H9 (cell line): ENCODE results near the gene TMED8. TPM values are rescaled to one million over a fixed set of nuclear protein-coding genes. Genes with fewer than 3 reads are reported as not detected.
A peak's percentile ranks its signal among the peaks of the same experiment; 100 is the strongest.

Experiments used
- DNase-seq: peaks from one replicate; pipeline ENCODE4 v3.0.0-alpha.2; 2017
- H2AFZ ChIP-seq: one replicate; pipeline ENCODE4 v1.6.1; 2013; ENCODE audit warnings: mild to moderate bottlenecking, low read length, control low read depth, moderate library complexity
- H2AK5ac ChIP-seq: 2 replicates; pipeline ENCODE4 v1.6.1; 2013; ENCODE audit warnings: low read length, control low read depth, mixed read lengths; ENCODE audit not compliant: insufficient read length
- H2BK120ac ChIP-seq: one replicate; pipeline ENCODE4 v1.6.1; 2013; ENCODE audit warnings: low read depth, mild to moderate bottlenecking, low read length, control low read depth, inconsistent platforms; ENCODE audit not compliant: poor library complexity, severe bottlenecking
- H2BK12ac ChIP-seq: 2 replicates; pipeline ENCODE4 v1.6.1; 2013; ENCODE audit warnings: low read length, control low read depth, mixed read lengths, low read depth; ENCODE audit not compliant: insufficient read length
- H2BK15ac ChIP-seq: 2 replicates; pipeline ENCODE4 v1.6.1; 2013; ENCODE audit warnings: low read depth, low read length, control low read depth
- H2BK20ac ChIP-seq: one replicate; pipeline ENCODE4 v1.6.1; 2013; ENCODE audit warnings: low read depth, mild to moderate bottlenecking, low read length, control low read depth, inconsistent platforms; ENCODE audit not compliant: poor library complexity, severe bottlenecking
- H2BK5ac ChIP-seq: 2 replicates; pipeline ENCODE4 v1.6.1; 2013; ENCODE audit warnings: low read length, control low read depth, mixed read lengths; ENCODE audit not compliant: insufficient read length
- H3K14ac ChIP-seq: 2 replicates; pipeline ENCODE4 v1.6.1; 2013; ENCODE audit warnings: low read length, control low read depth; ENCODE audit not compliant: insufficient read depth
- H3K18ac ChIP-seq: 2 replicates; pipeline ENCODE4 v1.6.1; 2013; ENCODE audit warnings: low read depth, mild to moderate bottlenecking, mixed read lengths, low read length, control low read depth; ENCODE audit not compliant: insufficient read length
- H3K23ac ChIP-seq: 2 replicates; pipeline ENCODE4 v1.6.1; 2013; ENCODE audit warnings: low read length, control low read depth, mixed read lengths, low read depth; ENCODE audit not compliant: insufficient read length
- H3K23me2 ChIP-seq: 2 replicates; pipeline ENCODE4 v1.6.1; 2013; ENCODE audit warnings: low read depth, mild to moderate bottlenecking, mixed read lengths, low read length, control low read depth; ENCODE audit not compliant: insufficient read length, poor library complexity, severe bottlenecking
- H3K27ac ChIP-seq: 2 replicates; pipeline ENCODE4 v1.5.1; 2013; ENCODE audit warnings: low read length, control low read depth, mixed read lengths, low read depth; ENCODE audit not compliant: insufficient read length
- H3K27me3 ChIP-seq: 2 replicates; pipeline ENCODE4 v1.6.1; 2013; ENCODE audit warnings: low read length, control low read depth, inconsistent platforms; ENCODE audit not compliant: insufficient read depth
- H3K4ac ChIP-seq: 2 replicates; pipeline ENCODE4 v1.6.1; 2013; ENCODE audit warnings: low read depth, mild to moderate bottlenecking, control low read depth, inconsistent platforms, low read length, moderate library complexity
- H3K4me1 ChIP-seq: 2 replicates; pipeline ENCODE4 v1.6.1; 2013; ENCODE audit warnings: low read length, control low read depth, inconsistent platforms; ENCODE audit not compliant: insufficient read depth
- H3K4me2 ChIP-seq: 2 replicates; pipeline ENCODE4 v1.6.1; 2013; ENCODE audit warnings: low read length, control low read depth, mixed read lengths; ENCODE audit not compliant: insufficient read length, insufficient read depth
- H3K56ac ChIP-seq: 2 replicates; pipeline ENCODE4 v1.6.1; 2013; ENCODE audit warnings: low read depth, mild to moderate bottlenecking, mixed read lengths, low read length, control low read depth; ENCODE audit not compliant: insufficient read length
- H3K79me1 ChIP-seq: 2 replicates; pipeline ENCODE4 v1.6.1; 2013; ENCODE audit warnings: low read depth, mild to moderate bottlenecking, moderate library complexity, low read length, control low read depth, inconsistent platforms; ENCODE audit not compliant: insufficient read depth, poor library complexity, severe bottlenecking
- H3K79me2 ChIP-seq: 2 replicates; pipeline ENCODE4 v1.6.1; 2013; ENCODE audit warnings: low read length, control low read depth, inconsistent platforms; ENCODE audit not compliant: insufficient read depth
- H3K9ac ChIP-seq: 2 replicates; pipeline ENCODE4 v1.6.1; 2013; ENCODE audit warnings: low read length, control low read depth, mixed read lengths; ENCODE audit not compliant: insufficient read length; ENCODE audit errors: extremely low read depth
- H3K9me3 ChIP-seq: one replicate; pipeline ENCODE4 v1.6.1; 2013; ENCODE audit warnings: low read depth, low read length, inconsistent platforms; ENCODE audit not compliant: control insufficient read depth
- H3T11ph ChIP-seq: one replicate; pipeline ENCODE4 v1.6.1; 2013; ENCODE audit warnings: mild to moderate bottlenecking, low read length, control low read depth, inconsistent platforms
- H4K20me1 ChIP-seq: one replicate; pipeline ENCODE4 v1.6.1; 2013; ENCODE audit not compliant: control insufficient read depth, insufficient read length, insufficient read depth
- H4K5ac ChIP-seq: 2 replicates; pipeline ENCODE4 v1.6.1; 2013; ENCODE audit warnings: low read depth, mild to moderate bottlenecking, mixed read lengths, low read length, control low read depth; ENCODE audit not compliant: insufficient read length
- H4K8ac ChIP-seq: replicated peaks from 2 replicates; pipeline ENCODE4 v1.6.1; 2013; ENCODE audit warnings: low read length, control low read depth, mixed read lengths, low read depth; ENCODE audit not compliant: insufficient read length
- H4K91ac ChIP-seq: 2 replicates; pipeline ENCODE4 v1.6.1; 2013; ENCODE audit warnings: low read depth, mild to moderate bottlenecking, moderate library complexity, mixed read lengths, low read length, control low read depth; ENCODE audit not compliant: insufficient read length
- H3K27ac Mint-ChIP-seq, 3 experiments: 2 replicates in 2 of 3; 3 replicates in 1 of 3; pipeline ENCODE4 v1.8.0; 2020 to 2021; ENCODE audit warnings: mixed read lengths in 3 of 3, mild to moderate bottlenecking in 1 of 3, moderate library complexity in 1 of 3
- H3K27me3 Mint-ChIP-seq: 2 replicates; pipeline ENCODE4 v1.8.0; 2021; ENCODE audit warnings: low read depth, mild to moderate bottlenecking, moderate library complexity, mixed read lengths
- H3K36me3 Mint-ChIP-seq, 3 experiments: 2 replicates in 2 of 3; 3 replicates in 1 of 3; pipeline ENCODE4 v1.8.0; 2020 to 2021; ENCODE audit warnings: low read depth in 3 of 3, mixed read lengths in 3 of 3; ENCODE audit not compliant: insufficient read depth in 1 of 3
- H3K4me1 Mint-ChIP-seq, 2 experiments: 2 replicates each; pipeline ENCODE4 v1.8.0; 2020; ENCODE audit warnings: mixed read lengths in 2 of 2
- H3K4me3 Mint-ChIP-seq, 2 experiments: 2 replicates in 1 of 2; 3 replicates in 1 of 2; pipeline ENCODE4 v1.8.0; 2020 to 2021; ENCODE audit warnings: mild to moderate bottlenecking in 2 of 2, mixed read lengths in 2 of 2, moderate library complexity in 1 of 2
- H3K9me3 Mint-ChIP-seq, 2 experiments: 2 replicates in 1 of 2; 3 replicates in 1 of 2; pipeline ENCODE4 v1.8.0; 2020; ENCODE audit warnings: mild to moderate bottlenecking in 2 of 2, mixed read lengths in 2 of 2, moderate library complexity in 1 of 2
- CTCF ChIP-seq: fragments of 200-600 bp; sonication (generic); conservative IDR thresholded peaks from 3 replicates; pipeline ENCODE4 v1.8.0; 2021; ENCODE audit warnings: antibody characterized with exemption, mild to moderate bottlenecking
- WGBS: extraction: QIAGEN DNeasy Blood & Tissue Kit; methylation state at CpG from one replicate; pipeline ENCODE4 v1.1.7; 2013; ENCODE audit warnings: missing lambda C conversion rate, low lambda C conversion rate, mixed read lengths; ENCODE audit not compliant: insufficient read length; ENCODE audit errors: extremely low coverage; 5-methylcytosine and 5-hydroxymethylcytosine counted together
- total RNA-seq: library from RNA; stranded (reverse); gene quantifications from 2 replicates; pipeline ENCODE4 v1.2.1, GENCODE V29; 2021

The TMED8 gene
- total RNA-seq, 1 experiment from 2014 or later: 9.5 TPM

GRCh38 chr14:77377502-77377844 lies 579 bp upstream of the TMED8 start:
- Histone ChIP-seq H3K9me3 (no peaks in the 10 kb centered on the region), H2BK15ac (no peak overlapping the region), H2AFZ (peak overlapping the region; percentile 99), H4K8ac (no peak overlapping the region), H3K9ac (peak overlapping the region; percentile 67), H3K27ac (no peak overlapping the region), H3K4me1 (peaks cover 4% of the 10 kb centered on the region; the same call in 1 of the 2 replicates), H4K20me1 (no peaks in the 10 kb centered on the region), H4K5ac (no peak overlapping the region), H3K23ac (no peak overlapping the region), H3T11ph (no peak overlapping the region), H2BK20ac (no peak overlapping the region), H2BK5ac (no peak overlapping the region), H3K79me2 (no peaks in the 10 kb centered on the region), H2BK120ac (no peak overlapping the region), H2AK5ac (no peak overlapping the region), H3K14ac (no peak overlapping the region), H3K23me2 (peaks cover 13% of the 10 kb centered on the region), H3K4me2 (peak overlapping the region; percentile 98), H2BK12ac (no peak overlapping the region), H3K56ac (no peak overlapping the region), H3K18ac (no peak overlapping the region), H3K79me1 (no peaks in the 10 kb centered on the region), H3K4ac (no peak overlapping the region), H3K27me3 (no peaks in the 10 kb centered on the region), H4K91ac (no peak overlapping the region)
- TF ChIP-seq CTCF: no peak
- Mint-ChIP-seq H3K4me3 (no peak overlapping the region), H3K27me3 (peaks cover 2% of the 10 kb centered on the region), H3K4me1 (peaks cover 7 to 8% of the 10 kb centered on the region in 2 experiments), H3K9me3 (no peaks in the 10 kb centered on the region), H3K27ac (no peak overlapping the region), H3K36me3 (no peaks in the 10 kb centered on the region)
- WGBS: no CpG with 5 or more reads among the region's 10 CpGs
- no peak for DNase-seq
